HCT116 (cell line): ENCODE results near the gene VPS37B. TPM values are rescaled to one million over a fixed set of nuclear protein-coding genes. Genes with fewer than 3 reads are reported as not detected.

Source experiments
- ATAC-seq: fragments of 200-7000 bp; cut with Tn5 transposase; 2 replicates; pipeline ENCODE4 v1.9.1; 2020; ENCODE audit warnings: mild to moderate bottlenecking, moderate library complexity
- BruUV-seq: library from RNA; stranded (reverse); fragments of 400-500 nt; replicated peaks from 2 replicates; lab custom pipeline; 2021; lab: Mats Ljungman, UMichigan
- CTCF ChIA-PET: fragments of 300-600 bp; sonication (Branson Sonifier 250); formaldehyde crosslinking; loops from one replicate; lab custom pipeline; 2021; ENCODE audit warnings: antibody characterized with exemption; lab: Charles Lee
- POLR2A ChIA-PET: fragments of 300-600, 350-600 bp; sonication (Branson Sonifier 250); formaldehyde crosslinking; loops from one replicate; lab custom pipeline; 2021; ENCODE audit warnings: antibody characterized with exemption; lab: Charles Lee
- RAD21 ChIA-PET, 2 experiments: fragments of 300-600 bp; sonication (Branson Sonifier 250); formaldehyde crosslinking; loops; one replicate each; lab custom pipeline; 2023; ENCODE audit warnings: low total read pairs in 2 of 2; ENCODE audit not compliant: uncharacterized antibody in 2 of 2, unreplicated experiment in 2 of 2, low non-redundant PET in 1 of 2; lab: Charles Lee
- DNase-seq: peaks from one replicate; pipeline ENCODE4 v3.0.0-alpha.2; 2010; ENCODE audit warnings: low read depth, low spot score
- H2AFZ ChIP-seq: fragments of 200-600 bp; shearing (Covaris generic), sonication (generic); 2 replicates; pipeline ENCODE4 v1.6.1; 2017; ENCODE audit warnings: low read depth, mixed run types, mixed read lengths, antibody characterized with exemption, low read length; ENCODE audit not compliant: poor library complexity, severe bottlenecking
- H3K27ac ChIP-seq: 2 replicates; pipeline ENCODE4 v1.5.1; 2012; ENCODE audit warnings: low read depth, low read length
- H3K27me3 ChIP-seq: fragments of 200-600 bp; sonication (generic); 2 replicates; pipeline ENCODE4 v1.6.1; 2016; ENCODE audit warnings: mixed run types, low read length, mixed read lengths; ENCODE audit not compliant: insufficient read depth
- H3K36me3 ChIP-seq, 2 experiments: fragments of 200-500 bp in 1 of 2; fragments of 200-600 bp in 1 of 2; sonication (Bioruptor generic) in 1 of 2; sonication (generic) in 1 of 2; 2 replicates each; pipeline versions ENCODE4 v1.5.1 to v1.6.1; 2014 to 2016; ENCODE audit warnings: low read length in 2 of 2, inconsistent platforms in 1 of 2, mixed read lengths in 1 of 2, mixed run types in 1 of 2; ENCODE audit not compliant: insufficient read depth in 2 of 2, control insufficient read depth in 1 of 2
- H3K4me1 ChIP-seq, 2 experiments: fragments of 200-600 bp in 1 of 2; sonication (generic) in 1 of 2; 2 replicates each; pipeline versions ENCODE4 v1.5.1 to v1.6.1; 2012 to 2017; ENCODE audit warnings: low read length in 2 of 2, inconsistent platforms in 1 of 2, mild to moderate bottlenecking in 1 of 2, mixed read lengths in 1 of 2, mixed run types in 1 of 2, moderate library complexity in 1 of 2; ENCODE audit not compliant: insufficient read depth in 2 of 2, control insufficient read depth in 1 of 2
- H3K4me2 ChIP-seq: fragments of 200-600 bp; sonication (generic); 2 replicates; pipeline ENCODE4 v1.6.1; 2017; ENCODE audit warnings: mixed run types, low read length, mixed read lengths
- H3K4me3 ChIP-seq, 2 experiments: fragments of 200-600 bp in 1 of 2; sonication (generic) in 1 of 2; replicated peaks in 1 of 2; 2 replicates each; pipeline ENCODE4 v1.5.1; 2011 to 2016; ENCODE audit warnings: low read length in 2 of 2, control low read depth in 1 of 2, low read depth in 1 of 2, mild to moderate bottlenecking in 1 of 2, mixed read lengths in 1 of 2, mixed run types in 1 of 2
- H3K79me2 ChIP-seq: fragments of 200-600 bp; sonication (generic); 2 replicates; pipeline ENCODE4 v1.6.1; 2017; ENCODE audit warnings: mild to moderate bottlenecking, mixed run types, low read length, moderate library complexity, mixed read lengths; ENCODE audit not compliant: insufficient read depth
- H3K9ac ChIP-seq: fragments of 200-600 bp; sonication (generic); 2 replicates; pipeline ENCODE4 v1.6.1; 2016; ENCODE audit warnings: low read length, mixed read lengths
- H3K9me2 ChIP-seq: fragments of 200-600 bp; sonication (generic), shearing (Covaris generic); 2 replicates; pipeline ENCODE4 v1.6.1; 2017; ENCODE audit warnings: mixed run types, mild to moderate bottlenecking, moderate library complexity; ENCODE audit not compliant: insufficient read depth
- H3K9me3 ChIP-seq, 2 experiments: fragments of 200-500 bp in 1 of 2; fragments of 200-600 bp in 1 of 2; sonication (Bioruptor generic) in 1 of 2; sonication (generic) in 1 of 2; 2 replicates each; pipeline ENCODE4 v1.6.1; 2014 to 2017; ENCODE audit warnings: low read length in 2 of 2, mixed read lengths in 2 of 2, inconsistent platforms in 1 of 2, low read depth in 1 of 2, mild to moderate bottlenecking in 1 of 2, mixed run types in 1 of 2, moderate library complexity in 1 of 2; ENCODE audit not compliant: control insufficient read depth in 1 of 2, insufficient read depth in 1 of 2
- H4K20me1 ChIP-seq: fragments of 200-600 bp; sonication (generic), shearing (Covaris generic); 2 replicates; pipeline ENCODE4 v1.6.1; 2017; ENCODE audit warnings: mixed run types, mild to moderate bottlenecking, moderate library complexity; ENCODE audit not compliant: insufficient read depth
- ATF3 ChIP-seq: IDR thresholded peaks from 2 replicates; pipeline ENCODE4 v1.6.1; 2012
- CBX3 ChIP-seq: IDR thresholded peaks from 2 replicates; pipeline ENCODE4 v1.6.1; 2012; ENCODE audit warnings: low read depth
- CEBPB ChIP-seq: IDR thresholded peaks from 2 replicates; pipeline ENCODE4 v1.6.1; 2012; ENCODE audit warnings: low read depth
- CTCF ChIP-seq, 3 experiments: fragments of 200-600 bp in 1 of 3; sonication (generic) in 1 of 3; IDR thresholded peaks in 2 of 3; conservative IDR thresholded peaks in 1 of 3; 2 replicates each; pipeline ENCODE4 v1.5.1; 2012 to 2017; ENCODE audit warnings: low read depth in 2 of 3, low read length in 2 of 3, antibody characterized with exemption in 1 of 3, borderline replicate concordance in 1 of 3, control low read depth in 1 of 3, mild to moderate bottlenecking in 1 of 3, mixed read lengths in 1 of 3, mixed run types in 1 of 3, moderate library complexity in 1 of 3; ENCODE audit not compliant: insufficient read depth in 1 of 3
- EGR1 ChIP-seq: IDR thresholded peaks from 2 replicates; pipeline ENCODE4 v1.6.1; 2012; ENCODE audit warnings: low read depth
- EZH2 ChIP-seq: fragments of 200-600 bp; sonication (generic); IDR thresholded peaks from 2 replicates; pipeline ENCODE4 v1.6.1; 2017; ENCODE audit warnings: antibody characterized with exemption, mixed run types
- EZH2phosphoT487 ChIP-seq: fragments of 200-600 bp; IDR thresholded peaks from 2 replicates; pipeline ENCODE4 v1.6.1; 2018; ENCODE audit warnings: antibody characterized with exemption, borderline replicate concordance
- FOSL1 ChIP-seq: IDR thresholded peaks from 2 replicates; pipeline ENCODE4 v1.6.1; 2012; ENCODE audit warnings: low read depth
- JUND ChIP-seq: IDR thresholded peaks from 2 replicates; pipeline ENCODE4 v1.6.1; 2012
- MAX ChIP-seq: IDR thresholded peaks from 2 replicates; pipeline ENCODE4 v1.6.1; 2012
- RAD21 ChIP-seq: IDR thresholded peaks from 2 replicates; pipeline ENCODE4 v1.6.1; 2012; ENCODE audit warnings: low read depth, mild to moderate bottlenecking
- SP1 ChIP-seq: IDR thresholded peaks from 2 replicates; pipeline ENCODE4 v1.6.1; 2012; ENCODE audit warnings: low read depth
- SRF ChIP-seq: IDR thresholded peaks from 2 replicates; pipeline ENCODE4 v1.6.1; 2012; ENCODE audit warnings: low read depth
- YY1 ChIP-seq: IDR thresholded peaks from 2 replicates; pipeline ENCODE4 v1.6.1; 2011; ENCODE audit warnings: low read length, low read depth, moderate library complexity, mild to moderate bottlenecking; ENCODE audit not compliant: insufficient replicate concordance; ENCODE audit errors: extremely low read depth
- ZBTB33 ChIP-seq: IDR thresholded peaks from 2 replicates; pipeline ENCODE4 v1.6.1; 2011; ENCODE audit warnings: mild to moderate bottlenecking, low read length, moderate library complexity; ENCODE audit not compliant: insufficient replicate concordance; ENCODE audit errors: extremely low read depth
- ZNF274 ChIP-seq: fragments of 200-500 bp; sonication (Bioruptor generic); IDR thresholded peaks from 2 replicates; pipeline ENCODE4 v1.6.1; 2014; ENCODE audit warnings: mild to moderate bottlenecking, low read depth, low read length, inconsistent platforms
- intact Hi-C: fragments of 100-400 bp; cut with micrococcal nuclease; formaldehyde crosslinking; loops from 2 replicates; pipeline ENCODE4 v1.10.0; 2022
- total RNA-seq: library from RNA; stranded (reverse); gene quantifications from one replicate; pipeline ENCODE4 v1.2.1, GENCODE V29; 2021; ENCODE audit not compliant: unreplicated experiment

The VPS37B gene
- total RNA-seq, 1 experiment from 2014 or later, result 55.0 TPM

GRCh38 chr12:122882908-122883558 is 12.9 kb downstream of the VPS37B start (continued):
- no peak for TF ChIP-seq ZBTB33

GRCh38 chr12:122880668-122881067 is 15.3 kb downstream of the VPS37B start:
- no peak for TF ChIP-seq ATF3
- no peak for TF ChIP-seq YY1
- TF ChIP-seq SRF, result no peak
- peak; percentile 82 for TF ChIP-seq RAD21
- TF ChIP-seq SP1, result no peak
- no peak for TF ChIP-seq JUND
- no peak for TF ChIP-seq ZNF274
- TF ChIP-seq CTCF (IDR thresholded peaks at IDR 0.05 in 2 of 3, conservative IDR thresholded peaks at IDR 0.05 in 1 of 3; ENCODE audit: borderline replicate concordance in 1 of 3, insufficient read depth in 1 of 3, low read depth in 2 of 3, low read length in 2 of 3), result peak; percentile 31 to 74 (median 71); a peak in 5 of 6 replicates
- no peak for TF ChIP-seq EZH2
- no peak for TF ChIP-seq EZH2phosphoT487
- no peak for TF ChIP-seq MAX
- TF ChIP-seq CBX3, result no peak
- TF ChIP-seq EGR1, result no peak
- TF ChIP-seq FOSL1, result no peak
- TF ChIP-seq CEBPB, result no peak
- TF ChIP-seq, all 23 proteins: peak for 2
- Histone ChIP-seq H3K4me3 (no peak overlapping the region), H3K9me3 (no peaks in the 10 kb centered on the region), H3K36me3 (no peaks in the 10 kb centered on the region; a peak in 1 of 4 replicates), H2AFZ (no peak overlapping the region), H3K4me1 (peaks cover 5 to 53% of the 10 kb centered on the region in 2 experiments), H3K27me3 (no peaks in the 10 kb centered on the region), H3K9me2 (no peaks in the 10 kb centered on the region), H3K79me2 (peaks cover 99% of the 10 kb centered on the region), H3K9ac (no peak overlapping the region), H3K27ac (no peak overlapping the region), H4K20me1 (peaks cover 43% of the 10 kb centered on the region; the same call in 1 of the 2 replicates), H3K4me2 (no peak overlapping the region)
- DNase-seq (no peak), ATAC-seq (peak; percentile 98)
- no TSS peak for BruUV-seq
- RAD21 ChIA-PET, result interaction anchor here (0.7 to 1.1 kb wide), 3 partner anchors 67 to 73 kb away, joined by 3 to 6 read pairs (median 3); no protein-coding TSS in a partner anchor
- intact Hi-C loops, result loop anchor here (1.0 to 5.0 kb wide), 2 partner anchors 72 to 357 kb away; no protein-coding TSS in a partner anchor
- CTCF ChIA-PET, result interaction anchor here (0.9 to 1.5 kb wide), 7 partner anchors 8 to 69 kb away, joined by 3 to 6 read pairs (median 3); no protein-coding TSS in a partner anchor
- POLR2A ChIA-PET, result no interaction called here
